A549 (cell line): ENCODE data around the gene VPS13D. TPM values are rescaled to one million over a fixed set of nuclear protein-coding genes. Genes with fewer than 3 reads are reported as not detected.

Experiments used
- ATAC-seq, 2 experiments: fragments of 200-7000 bp in 1 of 2; fragments of >200 bp in 1 of 2; cut with Nextera tagmentation in 1 of 2; cut with Tn5 transposase in 1 of 2; 3 replicates each; pipeline versions ENCODE4 v1.8.0 to v1.9.1; 2018 to 2020; ENCODE audit warnings: mild to moderate bottlenecking in 1 of 2, moderate library complexity in 1 of 2
- CTCF ChIA-PET: fragments of 300-600 bp; sonication (Branson Sonifier 250); formaldehyde crosslinking; extraction: SDS; loops from one replicate; lab custom pipeline; 2021; ENCODE audit warnings: antibody characterized with exemption, inconsistent platforms; lab: Yijun Ruan, JAX
- POLR2A ChIA-PET: fragments of 350-600 bp; formaldehyde crosslinking; extraction: SDS; loops from one replicate; lab custom pipeline; 2021; ENCODE audit warnings: antibody characterized with exemption, inconsistent platforms; lab: Yijun Ruan, JAX
- DNase-seq, 2 experiments: peaks; one replicate each; pipeline versions ENCODE4 v3.0.0 to v3.0.0-alpha.2; 2011 to 2016; ENCODE audit warnings: low read depth in 1 of 2, low spot score in 1 of 2
- FAIRE-seq: peaks from 2 replicates; lab custom pipeline; 2011; peaks lifted over from hg19 to GRCh38; lab: Jason Lieb, UNC
- H3K27ac ChIP-seq, 2 experiments: fragments of >200 bp; sonication (Bioruptor Twin); formaldehyde crosslinking; 3 replicates each; pipeline ENCODE4 v1.5.1; 2016 to 2017
- H3K4me1 ChIP-seq: fragments of >200 bp; sonication (Bioruptor Twin); formaldehyde crosslinking; 3 replicates; pipeline ENCODE4 v1.6.1; 2016
- H3K4me2 ChIP-seq: fragments of >200 bp; sonication (Bioruptor Twin); formaldehyde crosslinking; 3 replicates; pipeline ENCODE4 v1.6.1; 2016
- H3K4me3 ChIP-seq: fragments of >200 bp; sonication (Bioruptor Twin); formaldehyde crosslinking; 3 replicates; pipeline ENCODE4 v1.5.1; 2016
- H3K9me3 ChIP-seq: fragments of >200 bp; sonication (Bioruptor Twin); formaldehyde crosslinking; 3 replicates; pipeline ENCODE4 v1.6.1; 2016
- CBX8 ChIP-seq: fragments of 200-600 bp; sonication (generic); IDR thresholded peaks from 2 replicates; pipeline ENCODE4 v1.6.1; 2016
- EHMT2 ChIP-seq: fragments of 200-600 bp; sonication (generic); IDR thresholded peaks from 2 replicates; pipeline ENCODE4 v1.6.1; 2016; ENCODE audit warnings: antibody characterized with exemption, low read depth, mild to moderate bottlenecking, moderate library complexity
- ELK1 ChIP-seq: fragments of 150-350 bp; IDR thresholded peaks from 2 replicates; pipeline ENCODE4 v1.6.1; 2014; ENCODE audit warnings: low read depth, mild to moderate bottlenecking, low read length
- ESRRA ChIP-seq: fragments of 150-350 bp; IDR thresholded peaks from 2 replicates; pipeline ENCODE4 v1.6.1; 2014; ENCODE audit warnings: mild to moderate bottlenecking, low read length, borderline replicate concordance
- FOSB ChIP-seq: fragments of 250-450 bp; sonication (Bioruptor Pico); IDR thresholded peaks from 2 replicates; pipeline ENCODE4 v1.5.0; 2020; ENCODE audit warnings: mild to moderate bottlenecking, moderate library complexity
- FOSL2 ChIP-seq, 2 experiments: fragments of 450-650 bp in 1 of 2; fragments of >200 bp in 1 of 2; sonication (Bioruptor Twin) in 1 of 2; formaldehyde crosslinking; IDR thresholded peaks; 2 replicates each; pipeline versions ENCODE4 v1.5.0 to v1.6.1; 2016 to 2020; ENCODE audit warnings: mild to moderate bottlenecking in 1 of 2, moderate library complexity in 1 of 2
- FOXS1 ChIP-seq: fragments of 250-450 bp; sonication (Bioruptor Pico); IDR thresholded peaks from 2 replicates; pipeline ENCODE4 v1.5.0; 2020; ENCODE audit warnings: mild to moderate bottlenecking, moderate library complexity
- HEYL ChIP-seq: fragments of 250-450 bp; sonication (Bioruptor Pico); IDR thresholded peaks from 2 replicates; pipeline ENCODE4 v1.8.0; 2021; ENCODE audit warnings: mild to moderate bottlenecking, moderate library complexity
- HMGXB4 ChIP-seq: fragments of 250-450 bp; sonication (Bioruptor Pico); IDR thresholded peaks from 2 replicates; pipeline ENCODE4 v1.5.0; 2021; ENCODE audit warnings: mild to moderate bottlenecking, moderate library complexity, borderline replicate concordance
- HOXB5 ChIP-seq: fragments of 250-450 bp; sonication (Bioruptor Pico); IDR thresholded peaks from 2 replicates; pipeline ENCODE4 v1.5.0; 2020; ENCODE audit warnings: mild to moderate bottlenecking, moderate library complexity
- JUNB ChIP-seq: fragments of >200 bp; sonication (Bioruptor Twin); formaldehyde crosslinking; IDR thresholded peaks from 2 replicates; pipeline ENCODE4 v1.6.1; 2016
- MAFK ChIP-seq: fragments of 450-650 bp; IDR thresholded peaks from 2 replicates; pipeline ENCODE4 v1.6.1; 2014; ENCODE audit not compliant: partially characterized antibody
- PBX3 ChIP-seq: IDR thresholded peaks from 2 replicates; pipeline ENCODE4 v1.6.1; 2012
- POLR2AphosphoS2 ChIP-seq: conservative IDR thresholded peaks from 2 replicates; pipeline ENCODE4 v1.6.1; 2012; ENCODE audit warnings: low read length, improper control_type of control experiment, inconsistent platforms
- REST ChIP-seq: fragments of 200-600 bp; sonication (generic); IDR thresholded peaks from 2 replicates; pipeline ENCODE4 v1.6.1; 2016; ENCODE audit warnings: antibody characterized with exemption, mild to moderate bottlenecking, moderate library complexity
- TP53 ChIP-seq: fragments of 250-450 bp; sonication (Bioruptor Pico); IDR thresholded peaks from 2 replicates; pipeline ENCODE4 v1.5.0; 2021; ENCODE audit warnings: mild to moderate bottlenecking, moderate library complexity
- ZFP36 ChIP-seq: fragments of 450-650 bp; IDR thresholded peaks from 2 replicates; pipeline ENCODE4 v1.6.1; 2014; ENCODE audit warnings: borderline replicate concordance; ENCODE audit not compliant: partially characterized antibody
- ZNF302 ChIP-seq: fragments of 250-450 bp; sonication (Bioruptor Pico); IDR thresholded peaks from 2 replicates; pipeline ENCODE4 v1.9.0; 2021; ENCODE audit warnings: inconsistent platforms, mild to moderate bottlenecking, moderate library complexity
- WGBS: methylation state at CpG from one replicate; pipeline ENCODE4 v1.1.6; 2017; ENCODE audit errors: missing lambda C conversion rate; 5-methylcytosine and 5-hydroxymethylcytosine counted together
- polyA plus RNA-seq, 4 experiments: library from polyadenylated mRNA; depleted of rRNA in 3 of 4; stranded (reverse); fragments of >200 nt; fragmentation: RNase III in 1 of 4; extraction: RNeasy Plus Mini Kit Qiagen cat#74134 plus additional on column Dnase treatment in 1 of 4; gene quantifications; 2 replicates in 3 of 4; 3 replicates in 1 of 4; pipeline ENCODE4 v1.2.3, GENCODE V29; 2011 to 2017

Gene VPS13D
- polyA plus RNA-seq, 2 of the 4 experiments (the other 2 are of a cell fraction) = 5.4 to 15.9 TPM

DNA sequence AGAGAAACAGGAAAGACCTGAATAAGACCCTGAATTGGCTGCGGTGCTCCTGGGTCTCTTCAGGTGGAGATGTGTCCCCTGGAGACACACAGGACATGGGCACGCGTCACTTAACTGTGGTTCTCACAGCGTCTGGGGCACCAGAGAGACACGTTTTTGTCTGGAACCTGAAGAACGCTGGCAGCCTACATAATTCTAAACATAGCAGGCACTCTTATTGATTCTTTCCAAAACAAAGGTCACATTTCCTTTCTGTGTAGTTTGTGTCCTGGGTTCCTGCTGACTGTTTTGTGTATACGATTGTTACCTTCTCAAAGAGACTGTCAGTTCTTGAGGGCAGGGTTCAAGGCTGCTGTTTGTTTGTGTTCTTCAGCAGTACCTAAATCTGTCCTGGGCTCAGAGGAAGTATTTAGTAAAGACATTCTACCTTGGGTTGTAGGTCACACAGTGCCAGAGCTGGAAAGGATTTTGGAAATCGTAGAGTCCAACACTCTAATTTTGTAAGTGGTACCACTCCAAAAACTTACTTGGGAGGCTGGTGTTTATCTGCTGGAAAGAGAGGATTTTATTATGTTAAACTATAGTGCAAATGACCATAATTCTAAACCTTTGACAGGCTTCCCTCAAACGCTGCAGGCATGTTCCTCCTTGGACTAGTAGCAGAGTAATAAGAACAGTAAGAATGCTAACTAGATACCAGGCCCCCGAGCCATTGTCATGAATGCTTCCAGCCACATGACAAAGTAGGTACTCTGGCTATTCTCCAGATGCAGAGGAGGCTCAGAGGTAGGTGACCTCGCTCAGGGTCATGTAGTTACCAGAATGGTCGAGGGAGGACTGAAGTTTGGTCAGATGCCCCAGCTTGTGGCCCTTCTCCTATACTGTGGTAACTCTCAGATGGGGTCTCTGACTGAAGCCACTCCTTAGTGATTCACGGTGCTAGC, 223.8 kb downstream of the VPS13D start:
- FAIRE-seq (no peak), DNase-seq (no peak), ATAC-seq (peak; percentile 30; a peak in 3 of 6 replicates)
- Histone ChIP-seq H3K9me3 (no peaks in the 10 kb centered on the region), H3K4me1 (peaks cover 53% of the 10 kb centered on the region), H3K4me2 (peak overlapping the region; percentile 27; the same call in 2 of the 3 replicates), H3K4me3 (no peak overlapping the region), H3K27ac (peak overlapping the region; percentile 60 to 81)
- WGBS = 78% methylated on average over 13 of the region's 13 CpGs
- ChIA-PET POLR2A (interaction anchor here (0.5 kb wide), 1 partner anchor 164 kb away, joined by 10 read pairs; the partner anchor contains the start of gene DHRS3), CTCF (interaction anchor here (0.6 to 1.2 kb wide), 2 partner anchors 12 to 14 kb away, joined by 3 to 4 read pairs; no protein-coding TSS in a partner anchor)
- TF ChIP-seq MAFK = no peak
- no peak for TF ChIP-seq POLR2AphosphoS2
- no peak for TF ChIP-seq FOXS1 (CRISPR knock-in tag)
- no peak for TF ChIP-seq ZFP36
- no peak for TF ChIP-seq JUNB
- no peak for TF ChIP-seq ZNF302
- no peak for TF ChIP-seq ELK1
- no peak for TF ChIP-seq FOSL2 (IDR thresholded peaks at IDR 0.05)
- no peak for TF ChIP-seq FOSL2 (CRISPR knock-in tag; IDR thresholded peaks at IDR 0.05)
- no peak for TF ChIP-seq FOSB
- no peak for TF ChIP-seq TP53 (CRISPR knock-in tag)
- no peak for TF ChIP-seq HOXB5 (CRISPR knock-in tag)
- TF ChIP-seq ESRRA = no peak
- TF ChIP-seq REST = no peak
- TF ChIP-seq HEYL (CRISPR knock-in tag) = no peak
- no peak for TF ChIP-seq HMGXB4 (CRISPR knock-in tag)
- TF ChIP-seq PBX3 = no peak
- no peak for TF ChIP-seq EHMT2
- no peak for TF ChIP-seq CBX8
